Heart right ventricle (tissue), 16 donors: ENCODE results near the gene YY1. TPM values are rescaled to one million over a fixed set of nuclear protein-coding genes. Genes with fewer than 3 reads are reported as not detected.

Source experiments
- ATAC-seq, 8 donors: fragments of 200-7000 bp; cut with Tn5 transposase; one replicate each; pipeline ENCODE4 v1.9.1; 2020; ENCODE audit warnings: mild to moderate bottlenecking in 8 of 8, moderate library complexity in 8 of 8, moderate number of reproducible peaks in 1 of 8
- DNase-seq, 2 donors: peaks; one replicate each; pipeline ENCODE4 v3.0.0-alpha.2; 2020
- H3K27ac ChIP-seq, 10 donors: fragments of 200-600 bp; sonication (generic) in 2 of 10; one replicate each; pipeline versions ENCODE4 v1.5.0 to v1.8.0; 2020 to 2022; ENCODE audit warnings: mild to moderate bottlenecking in 3 of 10
- H3K27me3 ChIP-seq, 7 donors: fragments of 200-600 bp; one replicate each; pipeline ENCODE4 v1.8.0; 2021 to 2022; ENCODE audit warnings: mild to moderate bottlenecking in 2 of 7
- H3K36me3 ChIP-seq, 9 donors: fragments of 200-600 bp; sonication (generic) in 1 of 9; one replicate each; pipeline versions ENCODE4 v1.5.0 to v1.8.0; 2020 to 2022; ENCODE audit warnings: mild to moderate bottlenecking in 2 of 9
- H3K4me1 ChIP-seq, 9 donors: fragments of 200-600 bp; sonication (generic) in 1 of 9; one replicate each; pipeline versions ENCODE4 v1.5.0 to v1.8.0; 2020 to 2022; ENCODE audit warnings: mild to moderate bottlenecking in 4 of 9
- H3K4me3 ChIP-seq, 10 donors: fragments of 200-600 bp; sonication (generic) in 2 of 10; one replicate each; pipeline versions ENCODE4 v1.5.0 to v1.8.0; 2020 to 2022; ENCODE audit warnings: mild to moderate bottlenecking in 7 of 10, moderate library complexity in 2 of 10
- H3K9me3 ChIP-seq, 11 donors: fragments of 200-600 bp in 10 of 11; sonication (generic) in 2 of 11; one replicate each; pipeline versions ENCODE4 v1.5.0 to v1.8.0; 2013 to 2022; ENCODE audit warnings: mild to moderate bottlenecking in 2 of 11, control low read depth in 1 of 11, moderate library complexity in 1 of 11
- CTCF ChIP-seq, 9 donors: fragments of 200-600 bp; sonication (generic) in 2 of 9; IDR thresholded peaks; one replicate each; pipeline versions ENCODE4 v1.5.0 to v1.8.0; 2021 to 2022; ENCODE audit warnings: antibody characterized with exemption in 9 of 9, mild to moderate bottlenecking in 5 of 9, moderate library complexity in 1 of 9
- WGBS, 2 donors: extraction: QIAGEN DNeasy Blood & Tissue Kit; methylation state at CpG; one replicate each; pipeline ENCODE4 v1.1.7; 2013; ENCODE audit warnings: inconsistent platforms in 1 of 2; 5-methylcytosine and 5-hydroxymethylcytosine counted together
- intact Hi-C, 10 donors: fragments of 100-400 bp; cut with DNase I; formaldehyde crosslinking; loops; one replicate each; pipeline versions ENCODE4 v1.11.1 to v1.14.2; 2022
- polyA plus RNA-seq, 2 donors: library from polyadenylated mRNA; stranded (reverse); fragments of 200-250 nt; gene quantifications; one replicate each; pipeline ENCODE4 v1.2.3, GENCODE V29; 2013
- total RNA-seq, 10 donors: library from RNA; stranded (reverse); fragmentation: NEBNext Ultra II Directional in 3 of 10; extraction: Animal tissue kit (Norgen Biotek cat#: 25700) in 3 of 10; gene quantifications; one replicate each; pipeline versions ENCODE4 v1.2.1 to v1.2.4, GENCODE V29; 2021 to 2023
- donor health status: Arrhythmogenic right ventricular cardiomyopathy.
- donor health status: ischemic (EF 13 %, LVEDD 7.1; RV severe dilation, severe dysfunction).
- donor health status: healthy with polysubstance abuse.
- donor health status: DM: no; HTN: yes; CAD: no.
- donor health status: DM: no; HTN: no; CAD: no.
- donor health status: ischemic (EF 25% LVEDD 6.9; RV normal size, moderate dysfunction).
- donor health status: ischemic (EF 25% LVEDD 5.7; RV mildly dilated, moderate dysfunction).
- donor health status: healthy.
- donor health status: DM: yes; HTN: yes; CAD: no.
- donor health status: Ischemic cardiomyopathy.
- donor health status: ischemic (EF 35%, LVEDD 5.7; RV mildly dilated, moderate dysfunction).
- donor health status: nonischemic (EF 11% LVEDD 7.7; RV severe dilation, severe dysfunction).
- donor health status: DM: yes; HTN: yes; CAD: no.
- donor health status: PGD.
- donor health status: ischemic (EF 29% LVEDD 5.4; RV normal size, mild dysfunction).
- donor health status: nonischemic (EF 23%, LVEDD 6.1; RV moderate dilation, normal function).

YY1 gene
- total and polyA plus RNA-seq, 12 donors, result 17.6 to 58.3 (median 47.9) TPM

- WGBS, 2 donors, result 93% methylated on average over 15 to 16 of the region's 16 CpGs
- no peaks in the 10 kb centered on the region for H3K27me3 ChIP-seq
- H3K4me3 ChIP-seq, result no peak within 1 kb of the TSS
- ATAC-seq, result no peak
- no peaks in the 10 kb centered on the region for H3K36me3 ChIP-seq
- H3K9me3 ChIP-seq, result no peaks in the 10 kb centered on the region
- intact Hi-C loops, result no loop called here
- DNase-seq, result no peak
- H3K4me1 ChIP-seq, result peaks cover 0 to 7% (median 3%) of the 10 kb centered on the region in 9 donors
- no peak for TF ChIP-seq CTCF (IDR thresholded peaks at IDR 0.05)
- no peak within 1 kb of the TSS for H3K27ac ChIP-seq
Measured at GRCh38 chr14:100323121-100323941, 84.4 kb downstream of the YY1 start, which contains the start of gene SLC25A47. SLC25A47 (plus strand) TSS chr14:100323339; CDS start chr14:100323415, 76 bp downstream.

- no peak for ATAC-seq
- no peak for TF ChIP-seq CTCF (IDR thresholded peaks at IDR 0.05)
- no peaks in the 10 kb centered on the region for H3K9me3 ChIP-seq
- 89 to 94% methylated on average over 8 of the region's 8 CpGs for WGBS, 2 donors
- intact Hi-C loops, result no loop called here
- H3K27ac ChIP-seq, result no peak overlapping the region
- H3K4me1 ChIP-seq, result peaks cover 0 to 5% (median 0%) of the 10 kb centered on the region in 9 donors
- H3K36me3 ChIP-seq, result no peaks in the 10 kb centered on the region
- DNase-seq, result no peak
- H3K4me3 ChIP-seq, result no peak overlapping the region
- no peaks in the 10 kb centered on the region for H3K27me3 ChIP-seq
Measured at GRCh38 chr14:100323942-100324307, 85.0 kb downstream of the YY1 start.

GRCh38 chr14:100325231-100325632 lies 86.3 kb downstream of the YY1 start:
- Histone ChIP-seq H3K27me3 (no peaks in the 10 kb centered on the region), H3K9me3 (no peaks in the 10 kb centered on the region), H3K36me3 (no peaks in the 10 kb centered on the region), H3K4me1 (peaks cover 0 to 5% (median 0%) of the 10 kb centered on the region in 9 donors), H3K27ac (no peak overlapping the region), H3K4me3 (no peak overlapping the region)
- ATAC-seq, result no peak
- WGBS, 2 donors, result 82 to 92% methylated on average over 17 of the region's 17 CpGs
- intact Hi-C loops, result no loop called here
- TF ChIP-seq CTCF (IDR thresholded peaks at IDR 0.05), result no peak
- no peak for DNase-seq

GRCh38 chr14:100325958-100326357 lies 87.0 kb downstream of the YY1 start:
- 88 to 89% methylated on average over 13 of the region's 13 CpGs for WGBS, 2 donors
- no peaks in the 10 kb centered on the region for H3K36me3 ChIP-seq
- intact Hi-C loops, result no loop called here
- DNase-seq, result no peak
- no peak overlapping the region for H3K27ac ChIP-seq
- H3K27me3 ChIP-seq, result no peaks in the 10 kb centered on the region
- H3K4me1 ChIP-seq, result peaks cover 0 to 5% (median 0%) of the 10 kb centered on the region in 9 donors
- no peak for TF ChIP-seq CTCF (IDR thresholded peaks at IDR 0.05)
- H3K4me3 ChIP-seq, result no peak overlapping the region
- H3K9me3 ChIP-seq, result no peaks in the 10 kb centered on the region
- ATAC-seq, result no peak
